NT2/D1 (cell line): ENCODE measurements around the gene RTN4RL2.

Experiments used
- YY1 ChIP-seq: IDR thresholded peaks from 2 replicates; pipeline ENCODE4 v1.6.1; 2011; ENCODE audit not compliant: insufficient read length, insufficient read depth
- ZNF274 ChIP-seq: IDR thresholded peaks from 2 replicates; pipeline ENCODE4 v1.6.1; 2011; ENCODE audit warnings: mild to moderate bottlenecking, low read depth, low read length

GRCh38 chr11:57418131-57418530 is 42.2 kb upstream of the RTN4RL2 start:
- no peak for TF ChIP-seq YY1
- no peak for TF ChIP-seq ZNF274
